Neuron (in vitro differentiated cells): Measurements from ENCODE around the gene GEMIN5.

Source experiments
- H2AFZ ChIP-seq: one replicate; pipeline ENCODE4 v1.6.1; 2013; ENCODE audit warnings: low read depth, mild to moderate bottlenecking, inconsistent platforms, low read length, moderate library complexity
- H3K27me3 ChIP-seq: one replicate; pipeline ENCODE4 v1.6.1; 2013; ENCODE audit warnings: low read length; ENCODE audit not compliant: insufficient read depth
- H3K36me3 ChIP-seq: one replicate; pipeline ENCODE4 v1.6.1; 2013; ENCODE audit warnings: low read length; ENCODE audit not compliant: insufficient read depth
- H3K4me1 ChIP-seq: one replicate; pipeline ENCODE4 v1.6.1; 2013; ENCODE audit warnings: low read length; ENCODE audit not compliant: insufficient read depth
- H3K4me3 ChIP-seq: 2 replicates; pipeline ENCODE4 v1.5.1; 2013; ENCODE audit warnings: mild to moderate bottlenecking, low read length, moderate library complexity
- H3K9me3 ChIP-seq: one replicate; pipeline ENCODE4 v1.6.1; 2013; ENCODE audit warnings: low read length

The GEMIN5 gene

DNA sequence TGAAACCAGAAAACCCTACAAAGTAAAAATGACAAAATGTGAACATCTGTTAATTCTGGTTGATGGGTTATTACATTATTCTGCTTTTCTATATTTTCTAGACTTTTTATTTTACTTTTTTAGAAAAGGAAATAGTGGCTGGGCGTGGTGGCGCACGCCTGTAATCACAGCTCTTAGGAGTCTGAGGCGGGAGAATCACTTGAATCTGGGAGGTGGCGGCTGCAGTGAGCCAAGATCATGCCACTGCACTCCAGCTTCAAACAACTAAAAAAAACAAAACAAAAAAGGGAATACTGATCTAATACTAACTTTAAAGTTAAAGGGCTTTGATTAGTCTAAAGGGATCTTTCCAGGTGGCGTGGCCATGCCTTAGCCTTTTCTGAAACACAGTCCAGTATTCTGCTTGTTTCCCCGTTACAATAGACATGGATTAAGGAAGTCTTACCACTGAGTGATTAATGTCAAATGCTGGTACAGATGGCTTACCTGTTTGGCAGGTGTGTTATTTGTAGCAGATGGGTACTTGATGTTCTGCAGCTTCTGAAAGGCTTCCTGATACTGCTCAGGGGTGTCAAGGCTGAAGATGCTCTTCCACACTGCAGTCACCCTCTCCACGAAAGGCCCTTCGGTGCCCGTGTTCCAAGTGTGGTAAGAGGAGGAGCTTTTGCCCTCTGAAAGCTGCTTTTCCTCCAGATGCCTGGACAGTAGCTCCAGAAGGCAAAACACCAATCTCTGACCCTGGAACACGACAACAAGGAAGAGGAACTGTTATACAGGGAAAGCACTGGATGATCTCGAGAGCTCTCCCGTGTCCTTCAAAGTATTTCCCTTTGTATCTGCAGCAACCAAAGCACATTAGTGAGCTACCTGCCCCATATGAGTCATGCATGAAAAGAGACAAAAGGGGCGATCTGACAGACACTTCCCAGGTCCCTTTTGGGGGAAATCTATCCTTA, 42.1 kb downstream of the GEMIN5 start:
- H3K36me3 ChIP-seq = peaks cover 85% of the 10 kb centered on the region
- no peaks in the 10 kb centered on the region for H3K27me3 ChIP-seq
- peaks cover 3% of the 10 kb centered on the region for H3K9me3 ChIP-seq
- no peak overlapping the region for H3K4me3 ChIP-seq
- H2AFZ ChIP-seq = no peak overlapping the region
- H3K4me1 ChIP-seq = no peaks in the 10 kb centered on the region

DNA sequence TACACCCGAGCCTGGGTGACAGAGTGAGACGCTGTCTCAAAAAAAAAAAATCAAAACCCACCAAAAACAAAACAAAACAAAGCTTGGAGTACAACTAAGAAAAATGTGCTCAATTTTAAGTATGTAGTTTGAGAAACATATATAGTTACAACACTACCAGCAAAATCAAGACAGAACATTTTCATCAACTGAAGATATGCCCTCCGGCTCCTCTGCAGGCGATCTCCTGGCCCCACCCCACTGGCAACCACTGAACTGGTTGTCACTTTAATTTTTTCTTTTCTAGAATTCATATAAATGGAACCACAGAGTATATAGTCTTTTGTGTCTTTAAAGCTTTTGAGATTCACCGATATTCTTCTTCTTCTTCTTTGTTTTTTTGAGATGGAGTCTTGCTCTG, 44.6 kb downstream of the GEMIN5 start:
- Histone ChIP-seq H3K4me1 (no peaks in the 10 kb centered on the region), H3K4me3 (no peak overlapping the region), H3K36me3 (peaks cover 84% of the 10 kb centered on the region), H3K27me3 (no peaks in the 10 kb centered on the region), H2AFZ (no peak overlapping the region), H3K9me3 (peaks cover 3% of the 10 kb centered on the region)

DNA sequence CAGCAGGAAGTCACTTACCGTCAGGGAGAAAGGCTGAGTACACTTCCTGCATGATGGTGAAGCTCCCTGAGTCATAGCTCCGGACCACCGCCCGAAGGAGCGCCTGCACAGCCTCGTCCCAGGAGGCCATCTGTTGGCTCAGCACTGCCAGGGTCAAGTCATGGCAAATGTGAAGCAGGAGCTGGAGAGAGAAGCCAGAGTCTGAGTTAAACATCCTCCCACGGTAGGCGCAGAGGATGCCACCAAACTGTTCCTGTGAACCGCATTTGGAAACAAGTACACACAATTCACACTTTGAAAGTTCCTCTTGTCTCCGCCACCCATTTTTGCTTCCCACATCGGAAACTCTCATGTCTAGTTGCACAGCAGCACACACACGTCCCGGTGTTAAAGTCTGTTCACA, 45.6 kb downstream of the GEMIN5 start:
- no peak overlapping the region for H2AFZ ChIP-seq
- H3K27me3 ChIP-seq = no peaks in the 10 kb centered on the region
- H3K4me1 ChIP-seq = no peaks in the 10 kb centered on the region
- H3K9me3 ChIP-seq = peaks cover 3% of the 10 kb centered on the region
- no peak overlapping the region for H3K4me3 ChIP-seq
- peaks cover 84% of the 10 kb centered on the region for H3K36me3 ChIP-seq

DNA sequence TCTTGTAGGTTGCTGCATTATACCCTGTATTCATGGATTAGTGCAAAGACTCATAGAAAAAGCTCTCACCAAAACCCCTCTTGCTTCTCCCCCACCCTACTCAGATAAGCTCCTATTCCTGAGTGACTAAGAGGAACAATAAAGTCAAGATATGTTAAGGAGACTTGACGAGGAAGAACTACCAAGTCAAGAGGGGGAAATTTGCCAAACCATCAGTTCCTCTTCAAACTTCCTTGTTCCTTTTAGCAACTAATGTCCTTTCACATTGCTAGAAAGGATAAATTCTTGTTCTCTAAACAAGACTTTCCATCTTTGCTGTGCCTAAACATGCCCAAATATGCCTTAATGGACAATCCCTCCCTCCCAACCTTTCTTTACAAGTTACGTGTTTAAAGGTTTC, 52.6 kb downstream of the GEMIN5 start:
- H2AFZ ChIP-seq = no peak overlapping the region
- peaks cover 16% of the 10 kb centered on the region for H3K9me3 ChIP-seq
- peaks cover 54% of the 10 kb centered on the region for H3K36me3 ChIP-seq
- no peaks in the 10 kb centered on the region for H3K4me1 ChIP-seq
- no peaks in the 10 kb centered on the region for H3K27me3 ChIP-seq
- H3K4me3 ChIP-seq = no peak overlapping the region

DNA sequence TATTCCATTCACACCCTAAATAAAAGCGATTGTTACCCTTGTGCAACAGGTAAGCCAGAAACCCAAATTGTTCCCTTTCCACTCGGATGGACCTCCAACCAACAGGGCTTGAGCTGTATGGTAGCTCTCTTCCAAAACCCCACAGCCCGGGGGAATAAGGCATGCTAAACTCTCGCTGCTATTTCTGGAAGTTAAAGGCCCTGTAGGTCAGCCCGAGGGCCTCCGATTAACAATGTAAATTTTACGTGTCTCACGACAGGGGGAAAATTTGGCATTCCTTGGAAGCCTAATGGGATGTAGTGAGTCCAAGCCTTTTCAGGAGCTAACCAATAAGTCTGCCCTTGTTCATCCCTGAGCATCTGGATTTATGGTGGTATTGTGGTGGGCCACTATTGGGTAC, 53.6 kb downstream of the GEMIN5 start:
- peaks cover 19% of the 10 kb centered on the region for H3K9me3 ChIP-seq
- no peaks in the 10 kb centered on the region for H3K27me3 ChIP-seq
- no peaks in the 10 kb centered on the region for H3K4me1 ChIP-seq
- no peak overlapping the region for H2AFZ ChIP-seq
- no peak overlapping the region for H3K4me3 ChIP-seq
- H3K36me3 ChIP-seq = peaks cover 45% of the 10 kb centered on the region

DNA sequence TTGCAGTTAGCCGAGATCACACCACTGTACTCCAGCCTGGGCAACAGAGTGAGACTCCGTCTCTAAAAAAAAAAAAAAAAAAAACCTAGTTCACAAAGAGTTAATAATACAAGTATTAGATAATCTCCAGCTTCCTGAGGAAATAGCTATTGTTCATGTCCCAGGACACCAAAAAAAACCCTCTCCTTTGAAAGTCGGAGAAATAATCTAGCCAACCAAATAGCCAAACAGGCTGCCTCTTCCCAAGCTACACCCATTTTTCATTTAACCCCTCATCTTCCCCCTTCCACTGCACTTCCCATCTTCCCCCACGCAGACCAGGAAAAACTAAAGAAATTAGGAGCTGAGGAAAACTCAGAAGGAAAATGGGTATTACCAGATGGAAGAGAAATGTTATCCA, 56.0 kb downstream of the GEMIN5 start:
- Histone ChIP-seq H3K4me1 (no peaks in the 10 kb centered on the region), H3K27me3 (no peaks in the 10 kb centered on the region), H3K9me3 (peaks cover 28% of the 10 kb centered on the region), H2AFZ (no peak overlapping the region), H3K4me3 (no peak overlapping the region), H3K36me3 (peaks cover 29% of the 10 kb centered on the region)

DNA sequence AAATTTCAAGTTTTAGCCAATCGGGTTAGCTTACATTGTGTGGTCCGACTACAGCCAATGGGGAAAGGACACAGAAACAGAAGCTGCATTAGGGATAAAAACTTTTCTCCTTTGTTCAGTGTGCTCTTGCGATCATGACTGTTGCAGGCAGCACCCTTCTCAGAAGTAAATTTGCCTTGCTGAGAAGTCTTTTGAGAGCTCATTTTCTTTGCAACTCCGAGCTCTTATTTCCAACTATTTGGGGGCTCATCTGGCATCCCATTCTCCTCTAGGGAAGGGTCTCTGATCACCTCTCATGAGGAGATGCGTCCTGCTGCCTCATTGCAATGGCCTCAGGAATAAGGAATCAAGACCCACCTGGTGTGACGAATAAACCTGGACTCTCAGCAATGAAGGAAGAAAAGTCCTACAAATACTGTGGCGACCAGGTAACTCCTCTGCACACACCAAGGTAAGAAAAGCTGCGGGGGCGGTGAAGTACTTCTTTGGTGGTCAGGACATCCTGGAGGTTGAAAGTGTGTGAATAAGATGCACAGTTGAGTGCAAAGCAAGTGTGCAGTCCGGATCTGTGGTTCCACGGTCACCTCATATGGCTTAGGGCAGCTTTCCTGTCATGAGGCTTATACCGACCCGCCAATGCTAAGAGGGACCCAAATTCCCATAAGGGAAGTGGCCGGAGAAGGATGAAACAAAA, 59.2 kb downstream of the GEMIN5 start:
- H3K27me3 ChIP-seq = no peaks in the 10 kb centered on the region
- no peaks in the 10 kb centered on the region for H3K4me1 ChIP-seq
- no peak overlapping the region for H2AFZ ChIP-seq
- H3K4me3 ChIP-seq = no peak overlapping the region
- H3K9me3 ChIP-seq = peaks cover 13% of the 10 kb centered on the region
- H3K36me3 ChIP-seq = peaks cover 37% of the 10 kb centered on the region

DNA sequence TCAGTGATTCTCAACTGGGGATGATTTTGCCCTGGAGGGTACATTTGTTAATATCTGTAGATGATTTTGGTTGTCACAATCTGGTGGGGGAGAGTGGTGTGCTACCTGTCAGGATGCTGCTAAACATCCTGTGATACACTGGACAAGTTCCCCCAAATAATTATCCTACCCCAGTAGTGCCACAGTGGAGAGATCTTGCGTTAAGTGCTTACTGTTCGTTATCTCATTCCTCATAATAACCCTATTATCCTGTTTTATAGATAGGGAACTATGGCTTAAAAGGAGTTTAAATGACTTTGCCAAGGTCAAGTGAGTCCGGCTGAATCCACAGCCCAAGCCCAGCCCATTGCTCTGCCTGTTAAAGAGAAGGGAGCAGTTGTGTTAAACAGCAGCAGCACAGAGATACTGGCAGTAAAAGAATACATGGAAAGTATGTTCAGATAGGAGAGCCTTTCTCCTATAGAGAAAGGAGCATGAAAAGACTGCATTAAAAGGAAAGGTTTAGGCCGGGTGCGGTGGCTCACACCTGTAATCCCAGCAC, 64.2 kb downstream of the GEMIN5 start:
- Histone ChIP-seq H2AFZ (no peak overlapping the region), H3K4me1 (no peaks in the 10 kb centered on the region), H3K9me3 (peaks cover 5% of the 10 kb centered on the region), H3K4me3 (no peak overlapping the region), H3K36me3 (peaks cover 64% of the 10 kb centered on the region), H3K27me3 (no peaks in the 10 kb centered on the region)

DNA sequence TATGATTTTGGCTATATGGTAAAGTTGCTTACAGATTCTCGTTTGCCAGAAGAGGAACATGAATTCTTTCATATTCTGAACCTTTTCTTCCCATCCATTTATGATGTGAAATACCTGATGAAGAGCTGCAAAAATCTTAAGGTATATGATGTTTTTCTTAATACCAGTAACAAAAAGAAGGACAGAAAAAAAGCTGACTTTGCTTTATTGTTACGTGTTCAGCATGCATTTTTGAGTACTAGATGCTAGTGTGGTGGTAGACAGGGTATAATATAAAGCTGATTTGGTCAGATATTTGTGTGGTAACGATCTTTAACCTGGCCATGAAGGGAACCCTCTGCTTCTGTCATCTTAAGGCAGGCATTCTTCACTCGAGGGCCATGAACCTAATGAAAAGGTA, 66.3 kb downstream of the GEMIN5 start:
- H3K4me3 ChIP-seq = no peak overlapping the region
- H3K4me1 ChIP-seq = no peaks in the 10 kb centered on the region
- H3K9me3 ChIP-seq = no peaks in the 10 kb centered on the region
- H3K27me3 ChIP-seq = no peaks in the 10 kb centered on the region
- peaks cover 77% of the 10 kb centered on the region for H3K36me3 ChIP-seq
- no peak overlapping the region for H2AFZ ChIP-seq

DNA sequence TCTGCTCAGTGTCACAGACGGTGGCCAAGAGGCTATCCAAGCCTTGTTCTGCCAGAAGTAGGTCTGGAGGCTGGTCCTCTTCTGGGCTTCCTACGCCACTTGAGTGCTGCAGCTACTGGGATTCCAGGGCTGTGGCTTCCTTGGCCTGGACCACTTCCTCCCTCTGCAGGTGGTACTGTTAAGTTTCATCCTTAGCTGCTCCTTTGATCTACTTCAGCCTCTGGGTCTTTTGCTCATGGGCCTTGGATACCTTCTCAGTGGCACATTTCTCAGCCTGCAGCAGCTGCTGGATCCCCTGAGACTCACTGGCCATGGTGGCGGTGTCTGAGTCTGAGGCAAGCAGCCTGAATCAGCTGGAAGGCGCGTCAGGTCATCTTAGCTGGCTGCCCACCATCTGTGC, 69.3 kb downstream of the GEMIN5 start:
- no peak overlapping the region for H3K4me3 ChIP-seq
- H3K9me3 ChIP-seq = no peaks in the 10 kb centered on the region
- H3K36me3 ChIP-seq = peaks cover 74% of the 10 kb centered on the region
- no peak overlapping the region for H2AFZ ChIP-seq
- H3K4me1 ChIP-seq = no peaks in the 10 kb centered on the region
- no peaks in the 10 kb centered on the region for H3K27me3 ChIP-seq

DNA sequence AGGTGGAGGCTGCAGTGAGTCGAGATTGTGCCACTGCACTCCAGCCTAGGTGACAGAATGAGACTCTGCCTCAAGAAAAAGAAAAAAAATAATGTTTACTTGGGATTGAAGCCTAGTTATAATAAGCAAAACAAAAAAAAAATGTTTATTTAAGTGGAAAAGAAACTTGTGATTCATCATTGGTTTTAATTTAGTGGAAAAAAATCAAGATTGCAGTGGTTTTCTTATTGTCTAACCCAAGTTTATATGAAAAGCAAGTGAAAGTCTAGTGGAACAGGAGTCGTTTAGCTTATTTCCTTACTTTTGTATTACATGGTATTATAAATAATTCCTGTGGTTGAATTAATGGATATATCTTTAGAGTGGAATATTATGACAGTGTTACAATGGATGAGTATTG, 71.2 kb downstream of the GEMIN5 start:
- Histone ChIP-seq H3K27me3 (no peaks in the 10 kb centered on the region), H3K4me1 (no peaks in the 10 kb centered on the region), H2AFZ (no peak overlapping the region), H3K9me3 (no peaks in the 10 kb centered on the region), H3K36me3 (peaks cover 71% of the 10 kb centered on the region), H3K4me3 (no peak overlapping the region)

DNA sequence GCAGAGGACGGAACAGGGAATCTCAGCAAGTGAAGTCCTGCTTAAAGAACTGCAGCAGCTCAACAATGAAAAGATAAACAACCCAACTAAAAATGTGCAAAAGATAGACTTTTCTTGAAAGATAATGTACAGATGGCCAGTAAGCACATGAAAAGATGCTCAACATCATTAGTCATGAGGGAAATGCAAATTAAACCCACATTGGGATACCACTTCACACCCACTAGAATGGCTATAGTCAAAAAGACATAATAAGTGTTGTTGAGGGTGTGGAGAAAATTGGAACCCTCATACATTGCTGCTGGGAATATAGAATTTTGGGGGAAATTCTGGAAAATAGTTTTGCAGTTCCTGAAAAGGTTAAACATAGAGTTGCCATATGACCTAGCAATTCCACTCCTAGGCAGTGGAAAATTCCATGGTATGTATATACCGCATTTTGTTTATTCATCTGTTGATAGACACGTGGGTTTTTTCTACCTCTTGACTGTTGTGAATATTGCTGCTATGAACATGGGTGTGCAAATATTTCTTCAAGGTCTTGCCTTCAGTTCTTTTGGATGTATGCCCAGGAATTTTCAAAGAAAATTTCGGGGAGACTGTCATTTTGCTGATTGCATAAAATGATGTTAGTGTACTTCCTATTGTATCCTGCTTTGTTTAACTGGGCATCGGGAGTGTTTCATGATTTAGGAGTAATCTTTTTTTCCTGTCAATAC, 72.4 kb downstream of the GEMIN5 start:
- Histone ChIP-seq H2AFZ (no peak overlapping the region), H3K4me1 (peaks cover 5% of the 10 kb centered on the region), H3K9me3 (no peaks in the 10 kb centered on the region), H3K36me3 (peaks cover 63% of the 10 kb centered on the region), H3K27me3 (no peaks in the 10 kb centered on the region), H3K4me3 (no peak overlapping the region)
